HUDEP-2 (cell line): ENCODE measurements around the gene ZNF530.

Experiments used
- DNase-seq, 76 experiments: peaks; one replicate each; lab custom pipeline; 2025; ENCODE audit not compliant: unreplicated experiment in 76 of 76; lab: John Stamatoyannopoulos, UW

Gene ZNF530

GRCh38 chr19:57613941-57614743 lies 14.5 kb downstream of the ZNF530 start, which contains the start of gene ZNF134:
Gene ZNF134 (plus strand): TSS chr19:57614242. CDS start chr19:57619469, 5,227 bp downstream.
- peak in 74 of 76 experiments; percentile 60 to 94 (median 87) for DNase-seq

DNA sequence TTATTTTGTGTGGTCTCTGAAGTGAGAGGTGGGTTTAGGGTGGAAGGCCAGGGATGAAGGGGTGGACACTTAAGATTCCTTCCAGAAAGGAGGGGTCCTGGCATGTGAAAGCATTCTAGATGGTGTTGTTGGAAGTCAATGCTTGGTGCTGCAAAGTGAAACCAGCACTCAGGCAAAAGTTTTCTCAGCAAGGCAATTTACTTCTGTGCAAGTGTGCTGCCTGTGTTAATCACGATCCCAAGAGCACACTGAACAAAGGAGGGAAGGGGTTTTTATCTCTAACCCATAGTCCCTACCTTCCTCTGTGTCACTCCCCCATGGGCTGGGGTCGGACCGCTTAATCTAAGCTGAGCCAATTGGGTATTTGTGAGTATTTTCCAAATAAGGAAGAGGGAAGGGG lies 15.7 kb downstream of the ZNF530 start:
- peak in 3 of 76 experiments; percentile 3 to 7 (median 4) for DNase-seq

DNA sequence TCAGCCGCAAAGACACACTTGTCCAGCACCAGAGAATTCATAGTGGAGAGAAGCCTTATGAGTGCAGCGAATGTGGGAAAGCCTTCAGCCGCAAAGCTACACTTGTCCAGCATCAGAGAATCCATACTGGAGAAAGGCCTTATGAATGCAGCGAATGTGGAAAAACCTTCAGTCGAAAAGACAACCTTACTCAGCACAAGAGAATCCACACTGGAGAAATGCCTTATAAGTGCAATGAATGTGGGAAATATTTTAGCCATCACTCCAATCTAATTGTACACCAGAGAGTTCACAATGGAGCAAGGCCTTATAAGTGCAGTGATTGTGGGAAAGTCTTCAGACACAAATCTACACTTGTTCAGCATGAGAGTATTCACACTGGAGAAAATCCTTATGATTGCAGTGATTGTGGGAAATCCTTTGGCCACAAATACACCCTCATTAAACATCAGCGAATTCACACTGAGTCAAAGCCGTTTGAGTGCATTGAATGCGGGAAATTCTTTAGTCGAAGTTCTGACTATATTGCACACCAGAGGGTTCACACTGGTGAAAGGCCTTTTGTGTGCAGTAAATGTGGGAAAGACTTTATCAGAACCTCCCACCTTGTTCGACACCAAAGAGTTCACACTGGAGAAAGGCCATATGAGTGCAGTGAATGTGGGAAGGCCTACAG lies 21.1 kb downstream of the ZNF530 start:
- DNase-seq, result no peak

- DNase-seq, result no peak
Observed at GRCh38 chr19:57623091-57623490, 23.4 kb downstream of the ZNF530 start.

DNA sequence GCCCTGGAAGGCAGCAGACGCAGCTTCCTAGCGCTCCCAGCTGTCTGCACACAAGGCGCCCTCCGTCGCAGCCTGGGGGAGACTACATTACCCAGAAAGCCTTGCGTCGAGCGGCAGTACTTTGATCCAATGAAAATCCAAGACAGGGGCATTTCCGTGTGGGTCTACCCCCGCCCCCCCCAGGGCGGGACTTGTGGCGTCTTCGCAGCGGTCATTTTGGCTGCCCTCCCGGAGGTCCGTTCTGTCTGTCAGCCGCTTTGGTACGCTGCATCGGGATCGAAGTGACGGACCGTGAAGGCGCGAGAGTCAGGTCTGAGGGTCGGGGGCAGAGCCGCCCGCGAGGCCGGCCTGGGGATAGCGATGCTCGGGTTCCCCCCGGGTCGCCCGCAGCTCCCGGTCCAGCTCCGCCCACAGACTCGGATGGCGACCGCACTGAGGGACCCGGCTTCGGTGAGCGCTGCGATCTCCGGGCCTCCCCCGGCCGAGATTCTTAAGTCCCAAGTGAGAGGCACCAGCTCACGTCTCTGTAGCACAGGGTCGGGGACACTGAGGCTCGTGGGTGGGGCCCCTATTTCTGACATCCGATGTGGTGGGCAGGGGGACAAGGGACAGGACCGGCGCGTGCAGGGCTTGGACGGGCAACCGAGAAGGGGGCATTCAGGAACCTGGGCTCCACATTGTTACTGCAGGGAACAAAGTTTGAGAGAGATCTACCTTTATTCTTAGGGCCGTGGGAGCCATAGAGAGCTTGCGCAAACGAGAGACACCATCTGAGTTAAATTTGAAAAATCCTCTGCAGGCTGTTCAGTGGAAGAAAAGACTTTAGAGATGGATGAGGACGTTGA lies 33.5 kb downstream of the ZNF530 start, which contains the start of gene ZNF211:
Gene ZNF211, plus strand, starts transcription at position 182 of the 845 bp plus-strand sequence. Its CDS starts 179 bp downstream, at position 361.
- DNase-seq, result peak in 74 of 76 experiments; percentile 52 to 96 (median 87)

GRCh38 chr19:57633832-57634131 lies 34.1 kb downstream of the ZNF530 start:
- DNase-seq, result no peak

- no peak for DNase-seq
Observed at GRCh38 chr19:57637379-57637778, 37.7 kb downstream of the ZNF530 start.

GRCh38 chr19:57641715-57642234 lies 42.1 kb downstream of the ZNF530 start:
- DNase-seq, result no peak

- no peak for DNase-seq
Observed at GRCh38 chr19:57642396-57643046, 42.8 kb downstream of the ZNF530 start.

GRCh38 chr19:57643734-57644133 lies 44.0 kb downstream of the ZNF530 start:
- no peak for DNase-seq

DNA sequence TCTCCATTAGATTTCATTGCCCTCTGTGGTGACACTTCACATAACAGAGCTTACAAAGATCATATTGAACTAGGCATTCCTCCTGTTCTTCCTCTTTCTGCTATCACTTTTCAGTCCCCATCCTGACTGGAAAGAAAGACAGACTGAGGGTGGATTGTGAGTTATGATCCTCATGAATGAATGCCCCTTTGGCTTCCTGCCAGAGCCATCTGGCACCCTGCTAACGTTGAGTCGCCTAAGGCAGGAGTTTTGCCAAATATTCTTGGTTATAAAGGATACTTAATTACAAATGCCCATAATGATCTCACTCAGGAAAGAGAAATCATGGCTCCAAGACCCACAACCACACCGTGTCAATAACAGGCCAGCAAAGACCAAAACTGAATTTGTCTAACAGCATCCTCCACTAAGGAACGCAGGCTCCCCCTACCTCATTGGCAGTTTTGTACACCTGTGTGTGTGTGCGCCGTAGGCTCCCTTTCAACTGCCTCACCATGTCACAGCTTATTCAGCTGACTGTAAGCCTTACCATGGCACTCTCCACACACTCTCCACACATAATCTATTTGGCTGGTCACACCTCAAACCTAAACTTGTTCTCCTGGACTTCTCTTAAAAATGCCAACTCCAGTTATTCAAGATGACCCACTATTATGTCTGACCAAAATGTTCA lies 48.8 kb downstream of the ZNF530 start:
- DNase-seq, result no peak

GRCh38 chr19:57651654-57651996 lies 51.9 kb downstream of the ZNF530 start:
- DNase-seq, result no peak

GRCh38 chr19:57653689-57654088 lies 54.0 kb downstream of the ZNF530 start:
- DNase-seq, result no peak

DNA sequence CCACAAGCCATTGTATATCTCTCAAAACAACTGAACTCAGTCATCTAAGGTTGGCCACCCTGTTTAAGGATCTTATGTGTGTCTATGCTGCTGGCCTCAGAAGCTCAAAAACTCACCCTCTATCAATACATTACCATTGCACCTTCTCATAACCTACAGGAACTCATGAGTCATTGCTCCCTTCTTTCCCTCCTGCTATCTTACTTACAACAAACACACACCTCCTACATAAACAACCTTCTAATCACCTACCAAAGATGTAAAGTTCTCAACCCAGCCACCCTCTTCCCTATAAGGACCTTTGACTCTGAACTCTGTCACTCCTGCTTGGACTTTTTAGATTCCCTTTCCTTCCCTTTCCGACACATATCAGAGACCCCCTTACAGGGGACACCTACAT lies 55.8 kb downstream of the ZNF530 start:
- DNase-seq, result no peak

- no peak for DNase-seq
Observed at GRCh38 chr19:57656346-57656745, 56.7 kb downstream of the ZNF530 start.
